Adrenal gland (tissue), 19 donors: ENCODE data around the gene XAGE2. TPM values are rescaled to one million over a fixed set of nuclear protein-coding genes. Genes with fewer than 3 reads are reported as not detected.
"Not testable (repeated sequence)": the region's sequence is repeated elsewhere in the genome, so short reads cannot be mapped to it uniquely, and the experiment has no call there.

Source experiments
- DNase-seq, 7 donors: peaks; one replicate each; pipeline ENCODE4 v3.0.0-alpha.2; 2019 to 2020
- H3K27ac ChIP-seq, 5 donors: fragments of 200-600 bp; sonication (generic) in 4 of 5; 1 replicate in 3 of 5; 2 replicates in 2 of 5; pipeline versions ENCODE4 v1.5.1 to v1.8.0; 2016 to 2020; ENCODE audit warnings: mild to moderate bottlenecking in 1 of 5
- H3K27me3 ChIP-seq: fragments of 200-600 bp; 2 replicates; pipeline ENCODE4 v1.8.0; 2021
- H3K36me3 ChIP-seq, 2 donors: fragments of 200-600 bp; replicated peaks in 1 of 2; 1 replicate in 1 of 2; 2 replicates in 1 of 2; pipeline versions ENCODE4 v1.5.1 to v1.8.0; 2018 to 2022
- H3K4me1 ChIP-seq, 2 donors: fragments of 200-600 bp; replicated peaks in 1 of 2; 1 replicate in 1 of 2; 2 replicates in 1 of 2; pipeline versions ENCODE4 v1.5.1 to v1.8.0; 2018 to 2021
- H3K4me3 ChIP-seq, 4 donors: fragments of 200-600 bp; sonication (generic) in 3 of 4; one replicate each; pipeline ENCODE4 v1.5.1; 2016 to 2018
- H3K9me3 ChIP-seq, 3 donors: fragments of 200-600 bp; sonication (generic) in 1 of 3; replicated peaks in 1 of 3; 1 replicate in 2 of 3; 2 replicates in 1 of 3; pipeline versions ENCODE4 v1.5.1 to v1.8.0; 2016 to 2021
- CTCF ChIP-seq, 6 experiments: fragments of 450-650 bp in 4 of 6; fragments of 200-600 bp in 2 of 6; sonication (generic) in 1 of 6; IDR thresholded peaks; 1 replicate in 5 of 6; 2 replicates in 1 of 6; pipeline versions ENCODE4 v1.5.1 to v1.8.0; 2016 to 2021; ENCODE audit warnings: antibody characterized with exemption in 6 of 6, mild to moderate bottlenecking in 2 of 6, moderate library complexity in 1 of 6
- POLR2A ChIP-seq, 2 donors: fragments of 450-650 bp; IDR thresholded peaks; one replicate each; pipeline ENCODE4 v1.6.1; 2017; ENCODE audit warnings: antibody characterized with exemption in 2 of 2, mild to moderate bottlenecking in 2 of 2, moderate library complexity in 1 of 2
- WGBS, 4 donors: extraction: QIAGEN DNeasy Blood & Tissue Kit in 2 of 4; methylation state at CpG; one replicate each; pipeline versions ENCODE4 v1.1.5 to v1.1.7; 2013 to 2017; 5-methylcytosine and 5-hydroxymethylcytosine counted together
- intact Hi-C, 2 donors: fragments of 100-400 bp; cut with DNase I; formaldehyde crosslinking; loops; one replicate each; pipeline versions ENCODE4 v1.14.1 to v1.15.0; 2022 to 2023
- long read RNA-seq, 10 donors: library from polyadenylated mRNA in 3 of 10; unstranded in 2 of 10; stranded (forward) in 1 of 10; transcript quantifications; one replicate each; pipeline ENCODE4 v2.0.0 and lab custom pipeline, GENCODE V29; 2021 to 2026
- polyA plus RNA-seq, 3 donors: library from polyadenylated mRNA; stranded (reverse); fragments of 200-250 nt in 2 of 3; fragments of 350-450 nt in 1 of 3; fragmentation: Illumina TruSeq in 1 of 3; extraction: RNeasy Lipid Tissue Mini Kit (QIAGEN cat#74804) in 1 of 3; gene quantifications; one replicate each; pipeline ENCODE4 v1.2.3, GENCODE V29; 2013 to 2014
- total RNA-seq, 9 donors: library from RNA; depleted of rRNA in 4 of 9; stranded (reverse); fragments of >200 nt in 4 of 9; fragments of 120-200 nt in 1 of 9; fragmentation: NEBNext Ultra II Directional in 1 of 9; extraction: Animal tissue kit (Norgen Biotek cat#: 25700) in 1 of 9; gene quantifications; one replicate each; pipeline versions ENCODE4 v1.1.0 to v1.2.4, GENCODE V29; 2013 to 2023
- donor health status: healthy with polysubstance abuse.
- donor health status: Bipolar disorder and iron deficiency.
- donor health status: DM: yes; HTN: yes; CAD: no.
- donor health status: DM: no; HTN: no; CAD: no.
- donor health status: DM: no; HTN: no; CAD: no.
- donor health status: DM: yes; HTN: yes; CAD: no.

Gene XAGE2
- not detected for total RNA-seq
- not detected for polyA plus RNA-seq
- long read RNA-seq, donor 1: 0 reads
- long read RNA-seq, donor 2: 0 reads
- long read RNA-seq, donor 3: 0 reads
- long read RNA-seq, donor 4: 0 reads
- long read RNA-seq, donor 5: 0 reads
- long read RNA-seq, donor 6: 0 reads
- long read RNA-seq, donor 7: 0 reads
- long read RNA-seq, donor 8: 0 reads
- long read RNA-seq, donor 9: 0 reads
- long read RNA-seq, donor 10: 0 reads

- 72 to 79% (median 76%) methylated on average over 11 to 19 of the region's 19 CpGs for WGBS, 4 donors
- intact Hi-C loops: no loop called here
- Histone ChIP-seq H3K27me3 (peaks cover 32% of the 10 kb centered on the region), H3K4me1 (no peaks in the 10 kb centered on the region), H3K4me3 (no peak within 1 kb of the TSS), H3K27ac (no peak within 1 kb of the TSS), H3K9me3 (no peaks in the 10 kb centered on the region), H3K36me3 (no peaks in the 10 kb centered on the region)
- TF ChIP-seq CTCF (IDR thresholded peaks at IDR 0.05) (no peak), POLR2A (IDR thresholded peaks at IDR 0.05) (no peak)
- no peak for DNase-seq
Measured at GRCh38 chrX:52368368-52369055, at the start of gene XAGE2. Gene XAGE2 (plus strand): TSS chrX:52369021. CDS start chrX:52370015, 994 bp downstream.

GRCh38 chrX:52337410-52337809 lies 31.4 kb upstream of the XAGE2 start:
- Histone ChIP-seq H3K4me1 (no peaks in the 10 kb centered on the region), H3K27ac (no peak overlapping the region), H3K4me3 (no peak overlapping the region), H3K9me3 (peaks cover 0 to 5% (median 0%) of the 10 kb centered on the region in 3 donors), H3K36me3 (no peaks in the 10 kb centered on the region), H3K27me3 (peaks cover 28% of the 10 kb centered on the region)
- TF ChIP-seq CTCF (IDR thresholded peaks at IDR 0.05): no peak
- no peak for TF ChIP-seq POLR2A (IDR thresholded peaks at IDR 0.05)
- intact Hi-C loops: no loop called here
- DNase-seq: no peak
- WGBS, 4 donors: 54 to 68% (median 64%) methylated on average over 3 to 4 of the region's 4 CpGs

DNA sequence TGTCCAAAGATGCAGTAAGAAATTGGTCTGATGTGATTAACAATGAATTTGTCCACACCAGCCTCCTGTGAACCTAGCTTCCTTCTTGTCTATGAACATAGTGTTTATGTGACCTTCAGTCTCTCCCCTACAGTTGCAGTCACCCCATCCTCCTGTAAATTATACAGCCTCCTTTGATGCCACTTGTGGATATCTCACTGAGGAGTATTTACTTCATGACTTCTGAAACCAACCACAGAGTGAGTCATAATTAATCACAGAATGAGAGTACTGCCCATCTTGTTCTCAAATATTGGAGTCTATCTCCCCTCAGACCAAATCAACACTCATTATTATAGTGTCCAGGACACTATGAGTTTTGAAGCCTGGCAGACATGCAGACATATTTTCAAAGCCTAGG lies 27.3 kb upstream of the XAGE2 start:
- H3K27ac ChIP-seq: no peak overlapping the region
- intact Hi-C loops: no loop called here
- peaks cover 27% of the 10 kb centered on the region for H3K27me3 ChIP-seq
- TF ChIP-seq CTCF (IDR thresholded peaks at IDR 0.05) (no peak), POLR2A (IDR thresholded peaks at IDR 0.05) (no peak)
- H3K9me3 ChIP-seq: no peaks in the 10 kb centered on the region
- no peak overlapping the region for H3K4me3 ChIP-seq
- H3K4me1 ChIP-seq: no peaks in the 10 kb centered on the region
- H3K36me3 ChIP-seq: no peaks in the 10 kb centered on the region
- DNase-seq: no peak

DNA sequence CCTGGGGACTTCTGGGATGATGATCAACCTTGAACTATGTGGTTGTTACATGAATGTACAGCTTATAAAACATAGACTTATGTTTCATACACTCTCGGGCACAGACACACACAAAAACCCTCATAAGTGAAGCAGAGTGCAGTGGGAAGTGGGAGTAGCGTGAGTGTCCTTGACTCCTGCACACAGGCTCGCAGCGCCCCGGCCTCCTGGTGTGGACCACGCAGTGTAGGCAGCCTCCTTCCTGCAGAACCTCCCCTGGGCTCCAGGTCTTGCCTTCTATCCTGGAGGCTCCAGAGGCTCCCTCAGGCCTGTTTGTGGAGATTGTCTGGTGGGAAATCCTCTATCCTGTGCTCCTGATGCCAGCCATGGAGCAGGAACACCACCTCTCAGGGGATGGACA lies 25.7 kb upstream of the XAGE2 start:
- DNase-seq, H3K9me3 ChIP-seq, H3K4me3 ChIP-seq, H3K27ac ChIP-seq, H3K36me3 ChIP-seq, intact Hi-C loops, H3K4me1 ChIP-seq: not testable (repeated sequence)
- WGBS, 4 donors: 50 to 65% (median 61%) methylated on average over 2 to 6 of the region's 6 CpGs
- peaks cover 28% of the 10 kb centered on the region for H3K27me3 ChIP-seq

DNA sequence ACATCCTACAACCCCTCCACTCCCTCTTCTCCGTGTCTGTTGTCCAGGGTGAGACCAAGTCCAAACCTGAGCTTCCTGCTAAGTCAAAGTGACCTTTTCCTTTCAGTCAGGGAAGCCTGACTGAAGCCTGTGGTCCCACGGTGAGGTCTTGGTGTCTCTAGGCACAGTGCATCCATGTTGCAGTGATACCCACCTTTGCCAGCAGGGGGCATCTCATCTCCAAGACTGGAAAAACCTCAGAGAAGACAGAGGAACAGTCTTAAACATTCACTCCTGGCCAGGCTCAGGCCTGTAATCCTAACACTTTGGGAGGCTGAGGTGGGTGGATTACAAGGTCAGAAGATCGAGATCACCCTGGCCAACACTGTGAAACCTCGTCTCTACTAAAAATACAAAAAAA lies 23.4 kb upstream of the XAGE2 start:
- H3K9me3 ChIP-seq, H3K27ac ChIP-seq, H3K36me3 ChIP-seq, intact Hi-C loops, H3K4me3 ChIP-seq, H3K4me1 ChIP-seq: not testable (repeated sequence)
- WGBS, 4 donors: 21 to 31% (median 28%) methylated on average over 2 to 4 of the region's 4 CpGs
- DNase-seq: peak in 6 of 7 donors; percentile 18 to 59 (median 42)
- peak; percentile 12 to 46 (median 30) for TF ChIP-seq CTCF (IDR thresholded peaks at IDR 0.05)
- peaks cover 24% of the 10 kb centered on the region for H3K27me3 ChIP-seq
